Spleen (tissue), 11 donors: ENCODE measurements around the gene NDC80. TPM values are rescaled to one million over a fixed set of nuclear protein-coding genes. Genes with fewer than 3 reads are reported as not detected.
A peak's percentile ranks its signal among the peaks of the same experiment; 100 is the strongest.

Experiments
- DNase-seq: peaks from one replicate; pipeline ENCODE4 v3.0.0-alpha.2; 2020
- H3K27ac ChIP-seq, 8 donors: fragments of 200-600 bp; sonication (generic) in 7 of 8; 1 replicate in 4 of 8; 2 replicates in 4 of 8; pipeline versions ENCODE4 v1.5.0 to v1.8.0; 2016 to 2021; ENCODE audit warnings: inconsistent platforms in 4 of 8, mild to moderate bottlenecking in 4 of 8, moderate library complexity in 1 of 8
- H3K27me3 ChIP-seq, 7 donors: fragments of 200-600 bp; sonication (generic) in 6 of 7; replicated peaks in 1 of 7; 1 replicate in 4 of 7; 2 replicates in 3 of 7; pipeline versions ENCODE4 v1.5.0 to v1.8.0; 2016 to 2021; ENCODE audit warnings: inconsistent platforms in 3 of 7, mild to moderate bottlenecking in 1 of 7
- H3K36me3 ChIP-seq, 6 donors: fragments of 200-600 bp; sonication (generic) in 5 of 6; 1 replicate in 4 of 6; 2 replicates in 2 of 6; pipeline versions ENCODE4 v1.5.0 to v1.8.0; 2016 to 2021; ENCODE audit warnings: inconsistent platforms in 2 of 6
- H3K4me1 ChIP-seq, 6 donors: fragments of 200-600 bp; sonication (generic) in 5 of 6; 1 replicate in 3 of 6; 2 replicates in 3 of 6; pipeline versions ENCODE4 v1.5.0 to v1.8.0; 2016 to 2021; ENCODE audit warnings: inconsistent platforms in 3 of 6
- H3K4me3 ChIP-seq, 8 donors: fragments of 200-600 bp; sonication (generic) in 7 of 8; 1 replicate in 4 of 8; 2 replicates in 4 of 8; pipeline versions ENCODE4 v1.5.0 to v1.8.0; 2016 to 2021; ENCODE audit warnings: inconsistent platforms in 4 of 8, mild to moderate bottlenecking in 4 of 8, moderate library complexity in 2 of 8
- H3K9me3 ChIP-seq, 8 donors: fragments of 200-600 bp; sonication (generic) in 7 of 8; 1 replicate in 4 of 8; 2 replicates in 4 of 8; pipeline versions ENCODE4 v1.5.0 to v1.8.0; 2016 to 2021; ENCODE audit warnings: inconsistent platforms in 4 of 8
- POLR2A ChIP-seq, 3 donors: fragments of 450-650 bp; IDR thresholded peaks; one replicate each; pipeline ENCODE4 v1.5.1; 2017; ENCODE audit warnings: antibody characterized with exemption in 3 of 3, mild to moderate bottlenecking in 1 of 3
- POLR2AphosphoS5 ChIP-seq, 3 donors: sonication (generic); formaldehyde crosslinking; IDR thresholded peaks; one replicate each; pipeline ENCODE4 v1.5.1; 2017; ENCODE audit warnings: antibody characterized with exemption in 3 of 3
- WGBS, 5 donors: extraction: QIAGEN DNeasy Blood & Tissue Kit in 3 of 5; methylation state at CpG; one replicate each; pipeline versions ENCODE4 v1.1.5 to v1.1.7; 2013 to 2018; 5-methylcytosine and 5-hydroxymethylcytosine counted together
- intact Hi-C: fragments of 100-400 bp; cut with DNase I; formaldehyde crosslinking; loops from one replicate; pipeline ENCODE4 v1.15.0; 2023; ENCODE audit warnings: low total_unique reads
- polyA plus RNA-seq, 3 donors: library from polyadenylated mRNA; stranded (reverse); fragments of 200-250 nt; gene quantifications; one replicate each; pipeline ENCODE4 v1.2.1, GENCODE V29; 2013
- total RNA-seq, 7 donors: library from RNA; depleted of rRNA in 3 of 7; stranded (reverse); fragments of >200 nt in 3 of 7; fragmentation: NEBNext Ultra II Directional in 4 of 7; extraction: Animal tissue kit (Norgen Biotek cat#: 25700) in 4 of 7; gene quantifications; one replicate each; pipeline versions ENCODE4 v1.1.0 to v1.2.1, GENCODE V29; 2016 to 2021
- TF ChIP-seq, protein P1 (sequence below), 11 experiments: fragments of 200-600 bp in 7 of 11; fragments of 450-650 bp in 4 of 11; sonication (generic) in 4 of 11; IDR thresholded peaks in 8 of 11; conservative IDR thresholded peaks in 3 of 11; 1 replicate in 7 of 11; 2 replicates in 4 of 11; pipeline versions ENCODE4 v1.4.0 to v1.8.0; 2016 to 2021; ENCODE audit warnings: antibody characterized with exemption in 11 of 11, inconsistent platforms in 4 of 11, mild to moderate bottlenecking in 1 of 11
- donor health status: healthy with polysubstance abuse.
- donor health status: DM: no; HTN: no; CAD: no; lungs with moderate emphysema.
- donor health status: DM: no; HTN: no; CAD: no.
- donor health status: Bipolar disorder and iron deficiency.
- donor health status: healthy.
- donor health status: DM: no; HTN: no; CAD: no.
- donor health status: DM: yes; HTN: yes; CAD: no.

Gene NDC80
- total and polyA plus RNA-seq, 10 donors, result 3.4 to 9.0 (median 4.4) TPM

DNA sequence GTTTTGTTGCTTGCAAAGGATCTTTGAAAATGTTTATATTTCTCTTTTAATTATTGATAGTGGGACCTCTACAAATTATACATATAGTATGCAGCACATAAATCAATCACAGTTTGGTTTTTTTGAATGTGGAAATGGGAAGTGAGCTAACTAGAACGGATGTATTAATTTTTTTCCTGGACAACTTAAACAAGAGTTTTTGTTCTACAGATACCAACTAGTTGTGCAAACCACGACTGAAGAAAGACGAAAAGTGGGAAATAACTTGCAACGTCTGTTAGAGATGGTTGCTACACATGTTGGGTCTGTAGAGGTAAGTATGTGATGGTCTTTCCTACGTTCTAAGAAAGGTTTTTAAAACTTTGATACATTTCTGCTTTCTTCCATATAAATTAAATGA, 39.2 kb downstream of the NDC80 start:
- peaks cover 0 to 24% (median 0%) of the 10 kb centered on the region in 6 donors for H3K36me3 ChIP-seq
- H3K4me3 ChIP-seq, result no peak overlapping the region
- no peak for TF ChIP-seq POLR2A (IDR thresholded peaks at IDR 0.05)
- TF ChIP-seq, protein P1, sequence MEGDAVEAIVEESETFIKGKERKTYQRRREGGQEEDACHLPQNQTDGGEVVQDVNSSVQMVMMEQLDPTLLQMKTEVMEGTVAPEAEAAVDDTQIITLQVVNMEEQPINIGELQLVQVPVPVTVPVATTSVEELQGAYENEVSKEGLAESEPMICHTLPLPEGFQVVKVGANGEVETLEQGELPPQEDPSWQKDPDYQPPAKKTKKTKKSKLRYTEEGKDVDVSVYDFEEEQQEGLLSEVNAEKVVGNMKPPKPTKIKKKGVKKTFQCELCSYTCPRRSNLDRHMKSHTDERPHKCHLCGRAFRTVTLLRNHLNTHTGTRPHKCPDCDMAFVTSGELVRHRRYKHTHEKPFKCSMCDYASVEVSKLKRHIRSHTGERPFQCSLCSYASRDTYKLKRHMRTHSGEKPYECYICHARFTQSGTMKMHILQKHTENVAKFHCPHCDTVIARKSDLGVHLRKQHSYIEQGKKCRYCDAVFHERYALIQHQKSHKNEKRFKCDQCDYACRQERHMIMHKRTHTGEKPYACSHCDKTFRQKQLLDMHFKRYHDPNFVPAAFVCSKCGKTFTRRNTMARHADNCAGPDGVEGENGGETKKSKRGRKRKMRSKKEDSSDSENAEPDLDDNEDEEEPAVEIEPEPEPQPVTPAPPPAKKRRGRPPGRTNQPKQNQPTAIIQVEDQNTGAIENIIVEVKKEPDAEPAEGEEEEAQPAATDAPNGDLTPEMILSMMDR (IDR thresholded peaks at IDR 0.05 in 8 of 11, conservative IDR thresholded peaks at IDR 0.05 in 3 of 11), result no peak
- TF ChIP-seq POLR2AphosphoS5 (IDR thresholded peaks at IDR 0.05), result no peak
- no peak for DNase-seq
- no peaks in the 10 kb centered on the region for H3K27me3 ChIP-seq
- 41 to 68% (median 59%) methylated on average over 5 of the region's 5 CpGs for WGBS, 5 donors
- peak overlapping the region in 4 of 8 donors; percentile 55 to 77 (median 60) for H3K27ac ChIP-seq
- intact Hi-C loops, result no loop called here
- H3K9me3 ChIP-seq, result peaks cover 0 to 9% (median 4%) of the 10 kb centered on the region in 8 donors
- H3K4me1 ChIP-seq, result peaks cover 5 to 29% (median 12%) of the 10 kb centered on the region in 6 donors

DNA sequence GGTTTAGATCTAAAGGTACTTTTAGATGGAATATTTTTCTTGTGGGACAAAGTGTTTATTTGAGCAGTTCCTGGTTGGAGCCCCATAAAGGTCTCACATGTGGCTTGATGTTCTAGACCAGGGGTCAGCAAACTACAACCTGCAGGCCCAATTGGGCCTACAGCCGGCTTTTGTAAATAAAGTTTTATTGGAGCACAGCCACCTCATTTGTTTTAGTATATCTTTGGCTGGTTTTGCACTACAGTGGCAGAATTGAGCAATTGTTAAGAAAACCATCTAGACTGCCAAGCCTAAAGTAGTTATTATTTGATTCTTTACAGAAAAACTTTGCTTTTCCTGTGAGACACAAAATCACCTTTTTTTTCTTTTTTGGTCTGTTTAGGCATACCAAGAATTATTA, 41.6 kb downstream of the NDC80 start:
- H3K27ac ChIP-seq, result no peak overlapping the region
- peaks cover 0 to 25% (median 2%) of the 10 kb centered on the region in 6 donors for H3K36me3 ChIP-seq
- no peak overlapping the region for H3K4me3 ChIP-seq
- peaks cover 0 to 9% (median 4%) of the 10 kb centered on the region in 8 donors for H3K9me3 ChIP-seq
- intact Hi-C loops, result no loop called here
- no peak for TF ChIP-seq POLR2AphosphoS5 (IDR thresholded peaks at IDR 0.05)
- H3K27me3 ChIP-seq, result no peaks in the 10 kb centered on the region
- WGBS, 5 donors, result 94 to 100% (median 97%) methylated on average over 1 of the region's 1 CpG
- DNase-seq, result no peak
- H3K4me1 ChIP-seq, result peaks cover 0 to 9% (median 0%) of the 10 kb centered on the region in 6 donors

DNA sequence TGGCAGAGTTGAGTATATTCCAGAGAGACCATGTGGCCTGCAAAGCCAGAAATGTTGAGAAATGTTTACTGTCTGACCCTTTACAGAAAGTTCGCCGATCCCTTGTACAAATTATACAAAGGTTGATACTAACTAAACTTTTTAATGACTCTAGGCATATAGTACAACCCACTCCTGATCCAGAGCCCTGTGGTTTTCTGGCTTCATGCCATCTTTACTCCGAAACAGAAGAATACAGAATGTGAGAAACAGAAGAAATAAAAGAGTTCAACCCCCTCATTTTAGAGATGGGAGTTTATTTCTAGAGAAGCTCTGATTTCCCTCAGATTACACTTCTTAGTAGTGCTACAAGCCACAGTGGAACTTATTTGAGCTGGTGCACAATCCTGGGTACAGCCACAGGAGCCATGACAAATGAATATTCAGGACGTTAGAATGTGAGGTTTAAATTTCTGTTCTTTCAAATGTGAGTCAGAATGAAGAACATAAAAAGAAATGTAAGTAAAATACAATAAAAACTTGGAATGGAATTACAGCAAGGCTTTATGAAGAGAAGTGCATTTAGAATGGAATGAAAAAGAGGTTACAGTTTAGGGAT, 46.1 kb downstream of the NDC80 start:
- H3K4me3 ChIP-seq, result no peak overlapping the region
- no peak for DNase-seq
- 77 to 92% (median 78%) methylated on average over 4 of the region's 4 CpGs for WGBS, 5 donors
- peaks cover 0 to 9% (median 4%) of the 10 kb centered on the region in 8 donors for H3K9me3 ChIP-seq
- H3K36me3 ChIP-seq, result peaks cover 0 to 11% (median 2%) of the 10 kb centered on the region in 6 donors
- intact Hi-C loops, result no loop called here
- H3K4me1 ChIP-seq, result no peaks in the 10 kb centered on the region
- no peaks in the 10 kb centered on the region for H3K27me3 ChIP-seq
- no peak for TF ChIP-seq POLR2AphosphoS5 (IDR thresholded peaks at IDR 0.05)
- no peak for TF ChIP-seq POLR2A (IDR thresholded peaks at IDR 0.05)
- TF ChIP-seq, protein P1 (IDR thresholded peaks at IDR 0.05 in 8 of 11, conservative IDR thresholded peaks at IDR 0.05 in 3 of 11), result no peak
- no peak overlapping the region for H3K27ac ChIP-seq

DNA sequence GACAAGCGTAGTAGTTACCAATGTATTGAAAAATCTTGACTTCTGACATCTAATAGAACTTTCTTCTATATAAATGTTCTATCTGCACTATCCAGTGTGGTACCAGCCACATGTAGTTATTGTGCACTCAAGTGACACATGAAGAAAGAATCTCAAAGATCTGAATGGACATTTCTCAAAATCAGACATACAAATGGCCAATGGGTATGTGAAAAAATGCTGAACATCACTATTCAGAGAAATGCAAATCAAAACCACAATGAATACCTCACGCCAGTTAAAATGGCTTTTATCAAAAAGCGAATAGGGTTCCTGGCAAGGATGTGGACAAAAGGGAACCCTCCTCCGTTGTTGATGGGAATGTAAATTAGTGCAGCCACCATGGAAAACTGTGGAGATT, 46.7 kb downstream of the NDC80 start:
- H3K9me3 ChIP-seq, result peaks cover 0 to 9% (median 4%) of the 10 kb centered on the region in 8 donors

More for the DNA sequence above, 46.7 kb downstream of the NDC80 start:
- Histone ChIP-seq H3K27me3 (no peaks in the 10 kb centered on the region), H3K4me1 (no peaks in the 10 kb centered on the region), H3K27ac (no peak overlapping the region), H3K4me3 (no peak overlapping the region), H3K36me3 (peaks cover 0 to 11% (median 2%) of the 10 kb centered on the region in 6 donors)
- 91 to 96% (median 93%) methylated on average over 4 of the region's 4 CpGs for WGBS, 5 donors
- no peak for DNase-seq
- no peak for TF ChIP-seq POLR2AphosphoS5 (IDR thresholded peaks at IDR 0.05)
- no peak for TF ChIP-seq POLR2A (IDR thresholded peaks at IDR 0.05)
- TF ChIP-seq, protein P1 (IDR thresholded peaks at IDR 0.05 in 8 of 11, conservative IDR thresholded peaks at IDR 0.05 in 3 of 11), result no peak
- intact Hi-C loops, result no loop called here
